SU-DHL-6 (cell line): Measurements from ENCODE around the gene FHOD3.

Experiments
- CTCF ChIP-seq: fragments of 200-600 bp; sonication (generic); IDR thresholded peaks from one replicate; pipeline ENCODE4 v1.5.1; 2017; ENCODE audit warnings: antibody characterized with exemption, mild to moderate bottlenecking, low read length, moderate library complexity; ENCODE audit not compliant: insufficient read depth, poor library complexity, severe bottlenecking
- EZH2phosphoT487 ChIP-seq: fragments of 200-600 bp; sonication (generic), shearing (Covaris generic); conservative IDR thresholded peaks from 2 replicates; pipeline ENCODE4 v1.6.1; 2018; ENCODE audit warnings: mild to moderate bottlenecking, antibody characterized with exemption, low read length, moderate library complexity, mixed read lengths

- TF ChIP-seq CTCF, result no peak
- no peak for TF ChIP-seq EZH2phosphoT487
Measured at GRCh38 chr18:36368889-36369288, 71.4 kb downstream of the FHOD3 start.
